A673 (cell line): ENCODE results near the gene PBRM1.
"Not testable (repeated sequence)": the region's sequence is repeated elsewhere in the genome, so short reads cannot be mapped to it uniquely, and the experiment has no call there.

Source experiments
- EZH2 ChIP-seq: fragments of 200-600 bp; sonication (generic); IDR thresholded peaks from 2 replicates; pipeline ENCODE4 v1.6.1; 2017; ENCODE audit warnings: borderline replicate concordance, low read depth, mild to moderate bottlenecking, mixed read lengths, antibody characterized with exemption, low read length; ENCODE audit not compliant: poor library complexity, severe bottlenecking
- TF ChIP-seq, protein P1 (sequence below): fragments of 300-800, 200-600 bp; sonication (generic); conservative IDR thresholded peaks from 2 replicates; pipeline ENCODE4 v1.5.1; 2017; ENCODE audit warnings: low read depth, mild to moderate bottlenecking, antibody characterized with exemption, low read length, moderate library complexity, mixed read lengths

DNA sequence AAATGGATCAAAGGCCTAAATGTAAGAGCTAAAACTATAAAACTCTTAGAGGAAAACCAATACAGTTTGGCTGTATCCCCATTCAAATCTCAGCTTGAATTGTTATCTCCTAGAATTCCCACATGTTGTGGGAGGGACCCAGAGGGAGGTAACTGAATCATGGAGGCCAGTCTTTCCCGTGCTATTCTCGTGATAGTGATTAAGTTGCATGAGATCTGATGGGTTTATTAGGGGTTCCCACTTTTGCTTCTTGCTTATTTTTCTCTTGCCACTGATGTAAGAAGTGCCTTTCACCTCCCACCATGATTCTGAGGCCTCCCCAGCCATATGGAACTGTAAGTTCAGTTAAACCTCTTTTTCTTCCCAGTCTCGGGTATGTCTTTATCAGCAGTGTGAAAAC lies 9.5 kb downstream of the PBRM1 start:
- TF ChIP-seq, protein P1, sequence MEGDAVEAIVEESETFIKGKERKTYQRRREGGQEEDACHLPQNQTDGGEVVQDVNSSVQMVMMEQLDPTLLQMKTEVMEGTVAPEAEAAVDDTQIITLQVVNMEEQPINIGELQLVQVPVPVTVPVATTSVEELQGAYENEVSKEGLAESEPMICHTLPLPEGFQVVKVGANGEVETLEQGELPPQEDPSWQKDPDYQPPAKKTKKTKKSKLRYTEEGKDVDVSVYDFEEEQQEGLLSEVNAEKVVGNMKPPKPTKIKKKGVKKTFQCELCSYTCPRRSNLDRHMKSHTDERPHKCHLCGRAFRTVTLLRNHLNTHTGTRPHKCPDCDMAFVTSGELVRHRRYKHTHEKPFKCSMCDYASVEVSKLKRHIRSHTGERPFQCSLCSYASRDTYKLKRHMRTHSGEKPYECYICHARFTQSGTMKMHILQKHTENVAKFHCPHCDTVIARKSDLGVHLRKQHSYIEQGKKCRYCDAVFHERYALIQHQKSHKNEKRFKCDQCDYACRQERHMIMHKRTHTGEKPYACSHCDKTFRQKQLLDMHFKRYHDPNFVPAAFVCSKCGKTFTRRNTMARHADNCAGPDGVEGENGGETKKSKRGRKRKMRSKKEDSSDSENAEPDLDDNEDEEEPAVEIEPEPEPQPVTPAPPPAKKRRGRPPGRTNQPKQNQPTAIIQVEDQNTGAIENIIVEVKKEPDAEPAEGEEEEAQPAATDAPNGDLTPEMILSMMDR: not testable (repeated sequence)
- not testable (repeated sequence) for TF ChIP-seq EZH2
